GM12801 (cell line): ENCODE measurements around the gene FOXP4.

Experiments
- CTCF ChIP-seq: IDR thresholded peaks from one replicate; pipeline ENCODE4 v1.5.1; 2011; ENCODE audit warnings: control low read depth; ENCODE audit not compliant: insufficient read length; ENCODE audit errors: extremely low read depth

FOXP4 gene

GRCh38 chr6:41564448-41565142, 18.4 kb downstream of the FOXP4 start:
- no peak for TF ChIP-seq CTCF

- no peak for TF ChIP-seq CTCF
These were observed 19.5 kb downstream of the FOXP4 start for GRCh38 chr6:41565701-41566100.

GRCh38 chr6:41566961-41567360, 20.8 kb downstream of the FOXP4 start:
- no peak for TF ChIP-seq CTCF

DNA sequence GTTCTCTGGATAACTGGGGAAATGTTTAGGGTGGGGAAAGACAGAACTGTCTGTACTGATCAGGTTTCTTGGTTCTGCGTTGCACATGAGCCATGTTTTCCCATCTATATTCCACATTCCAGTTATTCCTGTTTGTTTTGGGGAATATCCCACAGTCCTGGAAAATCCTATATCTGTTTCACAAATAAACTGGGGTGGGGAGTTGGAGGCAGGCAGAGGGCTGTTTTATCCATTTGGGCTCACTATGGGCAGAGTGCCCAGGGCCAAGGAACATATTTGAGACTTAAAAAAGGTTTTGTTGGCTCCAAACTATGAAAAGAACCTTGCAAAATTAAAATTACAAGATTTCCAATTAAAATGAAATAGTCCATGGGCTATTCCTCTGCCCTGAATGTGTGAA, 21.5 kb downstream of the FOXP4 start:
- no peak for TF ChIP-seq CTCF

DNA sequence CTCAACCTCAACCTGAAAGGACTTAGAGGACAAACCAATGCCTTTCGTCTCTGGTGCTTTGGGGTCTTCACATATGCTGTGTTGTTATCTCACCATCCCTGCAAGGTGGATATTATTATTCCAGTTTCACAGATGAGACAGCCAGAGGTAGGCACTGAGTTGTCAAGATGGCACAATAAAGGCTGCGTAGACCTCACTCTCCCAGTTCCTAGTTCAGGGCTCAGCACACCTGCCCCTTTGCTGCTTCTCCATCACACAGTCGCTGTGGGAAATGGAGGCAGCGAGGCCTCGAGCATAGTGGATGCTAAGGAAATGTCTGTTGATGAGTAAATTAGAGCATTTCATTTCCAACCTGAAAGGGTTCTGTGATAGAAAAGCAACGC, 22.0 kb downstream of the FOXP4 start:
- no peak for TF ChIP-seq CTCF

- no peak for TF ChIP-seq CTCF
These were observed 22.6 kb downstream of the FOXP4 start for GRCh38 chr6:41568585-41569384.

- no peak for TF ChIP-seq CTCF
These were observed 24.1 kb downstream of the FOXP4 start for GRCh38 chr6:41570259-41570615.
